ENCODE results near the gene ZNF135. TPM values are rescaled to one million over a fixed set of nuclear protein-coding genes. Genes with fewer than 3 reads are reported as not detected.

ZNF135 gene
- total and polyA plus RNA-seq, 2 donors (not counting 3 experiments of a cell fraction or from before 2014, with no cell fraction given): 1.2 to 1.5 TPM

DNA sequence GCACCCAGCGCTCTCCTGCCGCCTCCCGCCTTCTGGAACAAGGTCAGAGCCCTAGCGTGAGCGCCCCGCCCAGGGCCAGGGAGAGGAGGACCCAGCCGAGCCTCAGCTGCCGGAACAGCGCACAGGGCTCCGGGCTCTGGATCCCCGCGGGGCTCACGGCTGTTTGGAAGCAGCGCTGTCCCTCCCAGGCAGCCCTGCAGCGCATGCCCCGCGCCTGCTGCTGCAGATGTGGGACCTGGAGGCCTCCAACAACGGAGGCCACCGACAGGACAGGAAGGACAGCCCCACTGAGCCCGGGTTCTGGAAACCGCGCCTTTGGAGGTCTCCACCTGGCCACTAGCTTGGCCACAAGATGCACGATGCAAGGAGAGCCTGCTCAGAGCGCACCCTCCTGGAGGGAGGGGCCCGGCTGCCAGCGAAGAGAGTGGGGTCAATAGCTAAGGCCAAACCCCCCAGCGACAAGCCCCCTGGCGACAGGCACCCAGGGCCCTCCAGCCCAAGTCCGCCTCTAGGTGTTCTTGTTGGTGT, 26.3 kb downstream of the ZNF135 start:
- Histone ChIP-seq H3K9me3 (replicated peaks; ENCODE audit: control insufficient read depth, insufficient read depth, low read length) (no peaks in the 10 kb centered on the region), H3K9me1 (replicated peaks; ENCODE audit: control insufficient read depth, extremely low read depth, insufficient read depth, low read length) (no peaks in the 10 kb centered on the region), H3K4me3 (replicated peaks in 1 of 3; ENCODE audit: insufficient read depth in 1 of 3, low read depth in 1 of 3, low read length in 3 of 3) (no peak overlapping the region), H3K36me3 (ENCODE audit: control insufficient read depth in 2 of 2, extremely low read depth in 1 of 2, insufficient read depth in 2 of 2, low read length in 2 of 2) (no peaks in the 10 kb centered on the region), H3K4me2 (ENCODE audit: insufficient read depth, low read length) (no peak overlapping the region), H3K9ac (replicated peaks; ENCODE audit: extremely low read depth, insufficient read depth, low read length) (no peak overlapping the region), H3K27ac (ENCODE audit: insufficient read depth, low read depth, low read length) (no peak overlapping the region), H3K4me1 (ENCODE audit: control insufficient read depth, extremely low read depth, insufficient read depth, low read length) (no peaks in the 10 kb centered on the region), H4K20me1 (replicated peaks; ENCODE audit: control insufficient read depth, extremely low read depth, insufficient read depth, low read length) (no peaks in the 10 kb centered on the region), H3K79me2 (ENCODE audit: control insufficient read depth, insufficient read depth, low read length) (no peaks in the 10 kb centered on the region), H3K27me3 (ENCODE audit: control insufficient read depth in 2 of 2, insufficient read depth in 2 of 2, low read length in 2 of 2) (no peaks in the 10 kb centered on the region), H2AFZ (ENCODE audit: low read depth, low read length) (no peak overlapping the region)
- TF ChIP-seq EZH2 (IDR thresholded peaks at IDR 0.05; ENCODE audit: borderline replicate concordance, low read depth, low read length, severe bottlenecking): no peak
- no peak for TF ChIP-seq POLR2AphosphoS5 (IDR thresholded peaks at IDR 0.05; ENCODE audit: insufficient read depth, low read depth, low read length)
- no peak for TF ChIP-seq MYC (IDR thresholded peaks at IDR 0.05; ENCODE audit: low read depth, low read length)
- no peak for TF ChIP-seq POLR2A (IDR thresholded peaks at IDR 0.05; ENCODE audit: low read depth, low read length)
- TF ChIP-seq, protein P1, sequence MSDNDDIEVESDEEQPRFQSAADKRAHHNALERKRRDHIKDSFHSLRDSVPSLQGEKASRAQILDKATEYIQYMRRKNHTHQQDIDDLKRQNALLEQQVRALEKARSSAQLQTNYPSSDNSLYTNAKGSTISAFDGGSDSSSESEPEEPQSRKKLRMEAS (IDR thresholded peaks at IDR 0.05; ENCODE audit: insufficient read depth, insufficient read length): no peak
- TF ChIP-seq JUN (IDR thresholded peaks at IDR 0.05; ENCODE audit: borderline replicate concordance, insufficient read depth, insufficient read length, low read depth): no peak
- TF ChIP-seq FOS (IDR thresholded peaks at IDR 0.05; ENCODE audit: borderline replicate concordance, insufficient read depth, low read length): no peak
- TF ChIP-seq, protein P2, sequence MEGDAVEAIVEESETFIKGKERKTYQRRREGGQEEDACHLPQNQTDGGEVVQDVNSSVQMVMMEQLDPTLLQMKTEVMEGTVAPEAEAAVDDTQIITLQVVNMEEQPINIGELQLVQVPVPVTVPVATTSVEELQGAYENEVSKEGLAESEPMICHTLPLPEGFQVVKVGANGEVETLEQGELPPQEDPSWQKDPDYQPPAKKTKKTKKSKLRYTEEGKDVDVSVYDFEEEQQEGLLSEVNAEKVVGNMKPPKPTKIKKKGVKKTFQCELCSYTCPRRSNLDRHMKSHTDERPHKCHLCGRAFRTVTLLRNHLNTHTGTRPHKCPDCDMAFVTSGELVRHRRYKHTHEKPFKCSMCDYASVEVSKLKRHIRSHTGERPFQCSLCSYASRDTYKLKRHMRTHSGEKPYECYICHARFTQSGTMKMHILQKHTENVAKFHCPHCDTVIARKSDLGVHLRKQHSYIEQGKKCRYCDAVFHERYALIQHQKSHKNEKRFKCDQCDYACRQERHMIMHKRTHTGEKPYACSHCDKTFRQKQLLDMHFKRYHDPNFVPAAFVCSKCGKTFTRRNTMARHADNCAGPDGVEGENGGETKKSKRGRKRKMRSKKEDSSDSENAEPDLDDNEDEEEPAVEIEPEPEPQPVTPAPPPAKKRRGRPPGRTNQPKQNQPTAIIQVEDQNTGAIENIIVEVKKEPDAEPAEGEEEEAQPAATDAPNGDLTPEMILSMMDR (IDR thresholded peaks at IDR 0.05; ENCODE audit: extremely low read depth in 1 of 2, insufficient read depth in 1 of 2, low read depth in 1 of 2, low read length in 2 of 2): no peak
- TF ChIP-seq GATA2 (IDR thresholded peaks at IDR 0.05; ENCODE audit: insufficient read depth, insufficient read length, low read depth, low read length): no peak
- dilution Hi-C loops (cut with MboI; ENCODE audit: extremely low pct_ligation_motif_present, low sequenced_read_pairs): no loop called here
- CTCF ChIA-PET: no interaction called here
- no TSS peak for BruUV-seq (replicated peaks)
- intact Hi-C loops (cut with micrococcal nuclease): no loop called here
- DNase-seq (ENCODE audit: low read depth, low spot score) (no peak), FAIRE-seq (no peak)
- POLR2A ChIA-PET: no interaction called here
